Loucy (cell line): ENCODE data around the gene ZFYVE21.

Experiments used
- H2AFZ ChIP-seq: fragments of 200-600 bp; sonication (generic); 2 replicates; pipeline ENCODE4 v1.6.0; 2016; ENCODE audit warnings: antibody characterized with exemption, mild to moderate bottlenecking, low read length, moderate library complexity
- H3F3A ChIP-seq: fragments of 200-600 bp; 2 replicates; pipeline ENCODE4 v1.6.0; 2016; ENCODE audit warnings: antibody characterized with exemption, low read depth, mild to moderate bottlenecking
- H3K27me3 ChIP-seq: fragments of 200-600 bp; sonication (generic); 2 replicates; pipeline ENCODE4 v1.6.1; 2014; ENCODE audit warnings: low read length, mild to moderate bottlenecking; ENCODE audit not compliant: insufficient read depth, poor library complexity, severe bottlenecking
- H3K36me3 ChIP-seq: fragments of 200-600 bp; sonication (generic); 2 replicates; pipeline ENCODE4 v1.6.1; 2016; ENCODE audit warnings: low read length; ENCODE audit not compliant: insufficient read depth
- H3K4me1 ChIP-seq: fragments of 200-600 bp; sonication (generic); 2 replicates; pipeline ENCODE4 v1.5.1; 2014; ENCODE audit warnings: low read length, mild to moderate bottlenecking; ENCODE audit not compliant: insufficient read depth, poor library complexity, severe bottlenecking
- H3K4me2 ChIP-seq: fragments of 200-600 bp; sonication (generic); 2 replicates; pipeline ENCODE4 v1.6.0; 2014; ENCODE audit warnings: antibody characterized with exemption, low read length, low read depth, mild to moderate bottlenecking; ENCODE audit not compliant: poor library complexity, severe bottlenecking
- H3K4me3 ChIP-seq: fragments of 200-600 bp; sonication (generic); 2 replicates; pipeline ENCODE4 v1.5.1; 2014; ENCODE audit warnings: low read length, mild to moderate bottlenecking, mixed read lengths; ENCODE audit not compliant: poor library complexity, severe bottlenecking
- H3K79me2 ChIP-seq: fragments of 200-600 bp; sonication (generic); 2 replicates; pipeline ENCODE4 v1.6.1; 2014; ENCODE audit warnings: low read length; ENCODE audit not compliant: insufficient read depth
- H3K9ac ChIP-seq: fragments of 200-600 bp; sonication (generic); 2 replicates; pipeline ENCODE4 v1.6.0; 2014; ENCODE audit warnings: mild to moderate bottlenecking, low read depth, low read length, moderate library complexity; ENCODE audit not compliant: poor library complexity, severe bottlenecking
- H3K9me2 ChIP-seq: fragments of 200-600 bp; sonication (generic); replicated peaks from 2 replicates; pipeline ENCODE4 v1.6.1; 2016; ENCODE audit warnings: low read depth, low read length, mixed read lengths
- H3K9me3 ChIP-seq: fragments of 200-600 bp; sonication (generic); 2 replicates; pipeline ENCODE4 v1.6.1; 2014; ENCODE audit warnings: mild to moderate bottlenecking, antibody characterized with exemption, low read length, low read depth; ENCODE audit not compliant: insufficient read depth
- H4K20me1 ChIP-seq: fragments of 200-600 bp; sonication (generic); 2 replicates; pipeline ENCODE4 v1.6.0; 2014; ENCODE audit warnings: antibody characterized with exemption, low read length, mild to moderate bottlenecking; ENCODE audit not compliant: insufficient read depth, poor library complexity, severe bottlenecking
- EZH2phosphoT487 ChIP-seq: fragments of 200-600 bp; IDR thresholded peaks from 2 replicates; pipeline ENCODE4 v1.6.1; 2018; ENCODE audit warnings: antibody characterized with exemption, mild to moderate bottlenecking, moderate library complexity, borderline replicate concordance
- TF ChIP-seq, protein P1 (sequence below): fragments of 200-600 bp; sonication (generic); conservative IDR thresholded peaks from 2 replicates; pipeline ENCODE4 v1.5.1; 2014; ENCODE audit warnings: mild to moderate bottlenecking, antibody characterized with exemption, low read length

Gene ZFYVE21

DNA sequence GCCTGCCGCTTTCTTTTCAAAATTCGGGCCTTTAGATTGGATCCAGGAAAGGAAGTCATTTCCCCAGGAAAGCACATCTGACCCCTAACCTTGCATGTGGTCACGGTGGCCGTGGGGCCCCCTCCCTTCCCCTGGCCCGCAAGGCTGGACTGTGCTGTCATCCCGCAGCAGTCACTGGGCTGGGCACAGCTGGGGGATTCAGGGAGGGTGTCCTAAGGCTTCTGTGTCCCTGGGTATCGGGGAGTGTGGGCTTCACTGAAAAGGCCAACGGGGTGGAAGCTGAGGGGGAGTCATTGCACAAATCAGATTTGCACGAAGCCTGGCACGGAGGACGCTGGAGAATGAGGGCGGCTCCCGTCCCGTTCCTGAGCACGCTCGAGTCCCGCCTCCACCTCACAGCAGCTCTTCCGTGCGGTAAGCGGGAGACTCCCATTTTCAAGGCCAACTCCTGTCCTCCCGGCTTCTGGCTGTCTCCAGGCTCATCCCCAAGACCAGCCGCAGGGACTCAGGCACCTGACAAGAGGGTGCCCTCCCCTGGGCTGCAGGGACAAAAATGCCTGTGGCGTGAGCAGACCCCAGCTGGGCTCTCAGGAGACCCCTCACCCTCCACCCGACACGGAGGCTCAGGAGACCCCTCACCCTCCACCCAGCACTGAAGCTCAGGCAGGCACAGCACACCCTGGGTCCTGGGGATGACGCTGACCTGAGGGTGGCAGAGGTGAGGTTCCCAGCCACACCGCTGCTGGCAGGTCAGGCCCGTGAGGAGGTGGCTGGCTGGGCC is 9.9 kb upstream of the ZFYVE21 start:
- no peaks in the 10 kb centered on the region; the same call in 1 of the 2 replicates for H3K79me2 ChIP-seq
- H3K4me3 ChIP-seq, result no peak overlapping the region
- no peak overlapping the region for H2AFZ ChIP-seq
- H3K36me3 ChIP-seq, result peaks cover 62% of the 10 kb centered on the region; the same call in 1 of the 2 replicates
- H3F3A ChIP-seq, result no peaks in the 10 kb centered on the region
- H3K9me2 ChIP-seq, result no peaks in the 10 kb centered on the region
- H4K20me1 ChIP-seq, result no peaks in the 10 kb centered on the region
- TF ChIP-seq, protein P1, sequence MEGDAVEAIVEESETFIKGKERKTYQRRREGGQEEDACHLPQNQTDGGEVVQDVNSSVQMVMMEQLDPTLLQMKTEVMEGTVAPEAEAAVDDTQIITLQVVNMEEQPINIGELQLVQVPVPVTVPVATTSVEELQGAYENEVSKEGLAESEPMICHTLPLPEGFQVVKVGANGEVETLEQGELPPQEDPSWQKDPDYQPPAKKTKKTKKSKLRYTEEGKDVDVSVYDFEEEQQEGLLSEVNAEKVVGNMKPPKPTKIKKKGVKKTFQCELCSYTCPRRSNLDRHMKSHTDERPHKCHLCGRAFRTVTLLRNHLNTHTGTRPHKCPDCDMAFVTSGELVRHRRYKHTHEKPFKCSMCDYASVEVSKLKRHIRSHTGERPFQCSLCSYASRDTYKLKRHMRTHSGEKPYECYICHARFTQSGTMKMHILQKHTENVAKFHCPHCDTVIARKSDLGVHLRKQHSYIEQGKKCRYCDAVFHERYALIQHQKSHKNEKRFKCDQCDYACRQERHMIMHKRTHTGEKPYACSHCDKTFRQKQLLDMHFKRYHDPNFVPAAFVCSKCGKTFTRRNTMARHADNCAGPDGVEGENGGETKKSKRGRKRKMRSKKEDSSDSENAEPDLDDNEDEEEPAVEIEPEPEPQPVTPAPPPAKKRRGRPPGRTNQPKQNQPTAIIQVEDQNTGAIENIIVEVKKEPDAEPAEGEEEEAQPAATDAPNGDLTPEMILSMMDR, result no peak
- no peak for TF ChIP-seq EZH2phosphoT487
- H3K4me2 ChIP-seq, result no peak overlapping the region
- no peak overlapping the region for H3K9ac ChIP-seq
- no peaks in the 10 kb centered on the region for H3K9me3 ChIP-seq
- H3K4me1 ChIP-seq, result no peaks in the 10 kb centered on the region
- no peaks in the 10 kb centered on the region for H3K27me3 ChIP-seq

GRCh38 chr14:103706551-103707328 is 8.9 kb upstream of the ZFYVE21 start:
- Histone ChIP-seq H3K36me3 (peaks cover 56% of the 10 kb centered on the region; the same call in 1 of the 2 replicates), H3K9me2 (no peaks in the 10 kb centered on the region), H3K79me2 (no peaks in the 10 kb centered on the region; the same call in 1 of the 2 replicates), H3K9ac (no peak overlapping the region), H3K4me1 (no peaks in the 10 kb centered on the region), H3K4me2 (no peak overlapping the region), H3F3A (no peaks in the 10 kb centered on the region), H2AFZ (no peak overlapping the region), H3K27me3 (no peaks in the 10 kb centered on the region), H3K9me3 (no peaks in the 10 kb centered on the region), H3K4me3 (no peak overlapping the region), H4K20me1 (no peaks in the 10 kb centered on the region)
- TF ChIP-seq, protein P1, result no peak
- no peak for TF ChIP-seq EZH2phosphoT487

GRCh38 chr14:103707329-103708263 is 8.0 kb upstream of the ZFYVE21 start:
- peaks cover 48% of the 10 kb centered on the region; the same call in 1 of the 2 replicates for H3K36me3 ChIP-seq
- no peaks in the 10 kb centered on the region for H4K20me1 ChIP-seq
- TF ChIP-seq, protein P1, result no peak
- TF ChIP-seq EZH2phosphoT487, result no peak

More at GRCh38 chr14:103707329-103708263, 8.0 kb upstream of the ZFYVE21 start:
- Histone ChIP-seq H2AFZ (no peak overlapping the region), H3K9me3 (no peaks in the 10 kb centered on the region), H3K4me3 (no peak overlapping the region), H3K27me3 (no peaks in the 10 kb centered on the region), H3K79me2 (no peaks in the 10 kb centered on the region; the same call in 1 of the 2 replicates), H3F3A (no peaks in the 10 kb centered on the region), H3K4me1 (no peaks in the 10 kb centered on the region), H3K9me2 (no peaks in the 10 kb centered on the region), H3K9ac (no peak overlapping the region), H3K4me2 (no peak overlapping the region)
